Parathyroid adenoma (tissue), 2 donors: Measurements from ENCODE around the gene WDHD1.

ENCODE experiments used
- H2AFZ ChIP-seq: fragments of 300-600 bp; sonication (generic); one replicate; pipeline ENCODE4 v1.7.0; 2017; ENCODE audit warnings: antibody characterized with exemption, mild to moderate bottlenecking
- H3K27ac ChIP-seq: fragments of 300-600 bp; sonication (generic); one replicate; pipeline ENCODE4 v1.7.0; 2017
- H3K27me3 ChIP-seq: fragments of 300-600 bp; sonication (generic); one replicate; pipeline ENCODE4 v1.7.0; 2017; ENCODE audit warnings: low read length; ENCODE audit not compliant: control insufficient read depth, insufficient read depth
- H3K36me3 ChIP-seq: fragments of 300-600 bp; sonication (generic); one replicate; pipeline ENCODE4 v1.7.0; 2017; ENCODE audit warnings: low read length; ENCODE audit not compliant: control insufficient read depth, insufficient read depth
- H3K4me1 ChIP-seq: fragments of 300-600 bp; sonication (generic); one replicate; pipeline ENCODE4 v1.7.0; 2017; ENCODE audit warnings: control low read depth
- H3K4me2 ChIP-seq: fragments of 300-600 bp; sonication (generic); one replicate; pipeline ENCODE4 v1.7.0; 2017; ENCODE audit warnings: low read length
- H3K4me3 ChIP-seq: fragments of 300-600 bp; sonication (generic); one replicate; pipeline ENCODE4 v1.7.0; 2017; ENCODE audit warnings: low read depth, low read length
- H3K79me2 ChIP-seq: fragments of 300-600 bp; sonication (generic); one replicate; pipeline ENCODE4 v1.7.0; 2017; ENCODE audit warnings: control low read depth
- H3K9ac ChIP-seq: fragments of 300-600 bp; sonication (generic); one replicate; pipeline ENCODE4 v1.7.0; 2017; ENCODE audit warnings: mild to moderate bottlenecking
- H3K9me3 ChIP-seq: fragments of 300-600 bp; sonication (generic); one replicate; pipeline ENCODE4 v1.7.0; 2017; ENCODE audit warnings: low read length; ENCODE audit not compliant: control insufficient read depth
- CTCF ChIP-seq: fragments of 300-600 bp; sonication (generic); IDR thresholded peaks from one replicate; pipeline ENCODE4 v1.7.0; 2017; ENCODE audit warnings: antibody characterized with exemption, mild to moderate bottlenecking
- donor health status: primary hyperparathyroidism.

The WDHD1 gene

GRCh38 chr14:54893151-54893760, 133.6 kb downstream of the WDHD1 start:
- H3K4me2 ChIP-seq = no peak overlapping the region
- H3K36me3 ChIP-seq = no peaks in the 10 kb centered on the region
- H3K27ac ChIP-seq = no peak overlapping the region
- H3K4me1 ChIP-seq = no peaks in the 10 kb centered on the region
- peak; percentile 74 for TF ChIP-seq CTCF
- H3K79me2 ChIP-seq = peaks cover 6% of the 10 kb centered on the region
- no peaks in the 10 kb centered on the region for H3K27me3 ChIP-seq
- no peak overlapping the region for H3K9ac ChIP-seq
- H2AFZ ChIP-seq = no peak overlapping the region
- no peak overlapping the region for H3K4me3 ChIP-seq
- no peaks in the 10 kb centered on the region for H3K9me3 ChIP-seq

GRCh38 chr14:54891471-54892245, 135.2 kb downstream of the WDHD1 start:
- Histone ChIP-seq H3K79me2 (peaks cover 6% of the 10 kb centered on the region), H3K4me1 (no peaks in the 10 kb centered on the region), H3K4me2 (no peak overlapping the region), H3K36me3 (no peaks in the 10 kb centered on the region), H3K27me3 (no peaks in the 10 kb centered on the region), H3K9me3 (no peaks in the 10 kb centered on the region), H3K9ac (no peak overlapping the region), H3K27ac (no peak overlapping the region), H2AFZ (no peak overlapping the region), H3K4me3 (no peak overlapping the region)
- TF ChIP-seq CTCF = no peak

GRCh38 chr14:54890788-54891187, 136.1 kb downstream of the WDHD1 start:
- no peaks in the 10 kb centered on the region for H3K9me3 ChIP-seq
- H3K79me2 ChIP-seq = peaks cover 6% of the 10 kb centered on the region
- no peak overlapping the region for H3K27ac ChIP-seq
- no peaks in the 10 kb centered on the region for H3K4me1 ChIP-seq
- H3K9ac ChIP-seq = no peak overlapping the region
- TF ChIP-seq CTCF = no peak
- H3K4me3 ChIP-seq = no peak overlapping the region
- H2AFZ ChIP-seq = no peak overlapping the region
- no peaks in the 10 kb centered on the region for H3K36me3 ChIP-seq
- H3K27me3 ChIP-seq = no peaks in the 10 kb centered on the region
- H3K4me2 ChIP-seq = no peak overlapping the region

GRCh38 chr14:54889919-54890318, 137.0 kb downstream of the WDHD1 start:
- Histone ChIP-seq H3K9me3 (no peaks in the 10 kb centered on the region), H3K4me2 (no peak overlapping the region), H3K9ac (no peak overlapping the region), H3K36me3 (no peaks in the 10 kb centered on the region), H3K27me3 (no peaks in the 10 kb centered on the region), H2AFZ (no peak overlapping the region), H3K4me1 (no peaks in the 10 kb centered on the region), H3K4me3 (no peak overlapping the region), H3K27ac (no peak overlapping the region), H3K79me2 (peaks cover 6% of the 10 kb centered on the region)
- no peak for TF ChIP-seq CTCF
